GM23338 (cell line): ENCODE measurements around the gene SPARC. TPM values are rescaled to one million over a fixed set of nuclear protein-coding genes. Genes with fewer than 3 reads are reported as not detected.

Experiments used
- ATAC-seq: fragments of 200-7000 bp; cut with Tn5 transposase; 3 replicates; pipeline ENCODE4 v1.9.1; 2020
- DNase-seq: peaks from one replicate; pipeline ENCODE4 v3.0.0-alpha.2; 2015; ENCODE audit warnings: low spot score
- H2AFZ ChIP-seq: fragments of 200-600 bp; sonication (generic); 2 replicates; pipeline ENCODE4 v1.8.0; 2016; ENCODE audit warnings: antibody characterized with exemption, mild to moderate bottlenecking, moderate library complexity
- H3F3A ChIP-seq: fragments of 200-600 bp; sonication (generic); replicated peaks from 2 replicates; pipeline ENCODE4 v1.8.0; 2017; ENCODE audit warnings: antibody characterized with exemption, mixed run types, low read depth
- H3K27ac ChIP-seq: fragments of 200-600 bp; sonication (generic); 2 replicates; pipeline ENCODE4 v1.6.1; 2016; ENCODE audit warnings: low read depth
- H3K27me3 ChIP-seq: fragments of 200-600 bp; sonication (generic); 2 replicates; pipeline ENCODE4 v1.8.0; 2016; ENCODE audit warnings: mild to moderate bottlenecking, mixed run types, moderate library complexity; ENCODE audit not compliant: insufficient read depth
- H3K36me3 ChIP-seq: fragments of 200-600 bp; sonication (generic); 2 replicates; pipeline ENCODE4 v1.8.0; 2016; ENCODE audit warnings: mild to moderate bottlenecking; ENCODE audit not compliant: insufficient read depth
- H3K4me1 ChIP-seq: fragments of 200-600 bp; sonication (generic); 2 replicates; pipeline ENCODE4 v1.8.0; 2016; ENCODE audit warnings: mild to moderate bottlenecking, moderate library complexity; ENCODE audit not compliant: insufficient read depth
- H3K4me2 ChIP-seq: fragments of 200-600 bp; sonication (generic); 2 replicates; pipeline ENCODE4 v1.7.1; 2017; ENCODE audit warnings: mixed run types
- H3K4me3 ChIP-seq: fragments of 200-600 bp; sonication (generic); 2 replicates; pipeline ENCODE4 v1.6.1; 2016; ENCODE audit warnings: mixed run types
- H3K79me2 ChIP-seq: fragments of 200-600 bp; sonication (generic); replicated peaks from 2 replicates; pipeline ENCODE4 v1.8.0; 2017; ENCODE audit warnings: mild to moderate bottlenecking; ENCODE audit not compliant: insufficient read depth
- H3K9me2 ChIP-seq: fragments of 200-600 bp; sonication (generic); 2 replicates; pipeline ENCODE4 v1.8.0; 2017; ENCODE audit not compliant: insufficient read depth
- H4K20me1 ChIP-seq: fragments of 200-600 bp; sonication (generic); replicated peaks from 2 replicates; pipeline ENCODE4 v1.8.0; 2017; ENCODE audit warnings: mild to moderate bottlenecking; ENCODE audit not compliant: insufficient read depth
- H3K27ac Mint-ChIP-seq: 2 replicates; pipeline ENCODE4 v1.8.0; 2020; ENCODE audit warnings: inconsistent platforms, mild to moderate bottlenecking, moderate library complexity, mixed read lengths
- H3K27me3 Mint-ChIP-seq: 3 replicates; pipeline ENCODE4 v1.8.0; 2022; ENCODE audit warnings: low read depth, mild to moderate bottlenecking, moderate library complexity, mixed read lengths, inconsistent platforms; ENCODE audit not compliant: insufficient read depth, poor library complexity
- H3K36me3 Mint-ChIP-seq: 3 replicates; pipeline ENCODE4 v1.8.0; 2021; ENCODE audit warnings: low read depth, mild to moderate bottlenecking, inconsistent platforms, moderate library complexity, mixed read lengths
- H3K4me1 Mint-ChIP-seq: 3 replicates; pipeline ENCODE4 v1.8.0; 2020; ENCODE audit warnings: mild to moderate bottlenecking, inconsistent platforms, mixed read lengths
- H3K4me3 Mint-ChIP-seq: 3 replicates; pipeline ENCODE4 v1.8.0; 2021; ENCODE audit warnings: moderate library complexity, mild to moderate bottlenecking, inconsistent platforms, mixed read lengths
- H3K9me3 Mint-ChIP-seq: 3 replicates; pipeline ENCODE4 v1.8.0; 2020; ENCODE audit warnings: moderate library complexity, mild to moderate bottlenecking, inconsistent platforms, mixed read lengths
- CREB1 ChIP-seq: fragments of 250-450 bp; sonication (Bioruptor Pico); IDR thresholded peaks from 2 replicates; pipeline ENCODE4 v1.5.0; 2020; ENCODE audit warnings: low read depth, mild to moderate bottlenecking, moderate library complexity
- CTCF ChIP-seq, 2 experiments: fragments of 200-600 bp in 1 of 2; sonication (generic) in 1 of 2; conservative IDR thresholded peaks; 2 replicates each; pipeline versions ENCODE4 v1.5.1 to v1.6.1; 2016 to 2017; ENCODE audit warnings: antibody characterized with exemption in 2 of 2, low read depth in 2 of 2, mild to moderate bottlenecking in 2 of 2, moderate library complexity in 1 of 2
- ETS1 ChIP-seq: IDR thresholded peaks from 2 replicates; pipeline ENCODE4 v1.6.1; 2016; ENCODE audit warnings: antibody characterized with exemption
- EZH2 ChIP-seq: fragments of 200-600 bp; sonication (generic); IDR thresholded peaks from one replicate; pipeline ENCODE4 v1.8.0; 2017; ENCODE audit warnings: antibody characterized with exemption, mild to moderate bottlenecking, low read depth; ENCODE audit not compliant: unreplicated experiment
- EZH2phosphoT487 ChIP-seq: fragments of 200-600 bp; sonication (generic); IDR thresholded peaks from one replicate; pipeline ENCODE4 v1.8.1; 2018; ENCODE audit warnings: antibody characterized with exemption; ENCODE audit not compliant: unreplicated experiment
- JUNB ChIP-seq: IDR thresholded peaks from one replicate; pipeline ENCODE4 v1.6.1; 2016; ENCODE audit warnings: antibody characterized with exemption; ENCODE audit not compliant: unreplicated experiment
- NANOG ChIP-seq: IDR thresholded peaks from 2 replicates; pipeline ENCODE4 v1.6.1; 2016; ENCODE audit warnings: antibody characterized with exemption, borderline replicate concordance
- POLR2AphosphoS5 ChIP-seq: IDR thresholded peaks from 2 replicates; pipeline ENCODE4 v1.6.1; 2016; ENCODE audit warnings: antibody characterized with exemption, low read depth
- REST ChIP-seq: IDR thresholded peaks from one replicate; pipeline ENCODE4 v1.6.1; 2018; ENCODE audit warnings: antibody characterized with exemption; ENCODE audit not compliant: unreplicated experiment
- STAT1 ChIP-seq: IDR thresholded peaks from one replicate; pipeline ENCODE4 v1.6.1; 2016; ENCODE audit warnings: antibody characterized with exemption; ENCODE audit not compliant: unreplicated experiment
- ZNF114 ChIP-seq: fragments of 250-450 bp; sonication (Bioruptor Pico); IDR thresholded peaks from 2 replicates; pipeline ENCODE4 v1.5.0; 2020; ENCODE audit warnings: mild to moderate bottlenecking, moderate library complexity
- ZNF331 ChIP-seq: fragments of 250-450 bp; sonication (Bioruptor Pico); IDR thresholded peaks from 2 replicates; pipeline ENCODE4 v1.5.0; 2020; ENCODE audit warnings: low read depth, mild to moderate bottlenecking, moderate library complexity
- ZNF462 ChIP-seq: fragments of 250-450 bp; sonication (Bioruptor Pico); IDR thresholded peaks from 2 replicates; pipeline ENCODE4 v1.5.0; 2020; ENCODE audit warnings: mild to moderate bottlenecking, moderate library complexity
- polyA plus RNA-seq: library from polyadenylated mRNA; unstranded; fragments of >200 nt; fragmentation: Nextera tagmentation; extraction: Ambion mirVana; gene quantifications from 2 replicates; pipeline ENCODE4 v1.2.1, GENCODE V29; 2016
- total RNA-seq: library from RNA; depleted of rRNA; stranded (reverse); fragments of >200 nt; shearing (Covaris generic); gene quantifications from 2 replicates; pipeline ENCODE4 v1.2.3, GENCODE V29; 2014

SPARC gene
- total and polyA plus RNA-seq, 2 experiments from 2014 or later, result 218 to 225 TPM

GRCh38 chr5:151662805-151663204 is 23.9 kb downstream of the SPARC start:
- no peaks in the 10 kb centered on the region for H3K79me2 ChIP-seq
- no peaks in the 10 kb centered on the region for H4K20me1 ChIP-seq
- no peaks in the 10 kb centered on the region for H3K9me3 Mint-ChIP-seq
- no peak overlapping the region for H3K4me2 ChIP-seq
- no peak for TF ChIP-seq REST
- TF ChIP-seq ZNF114 (CRISPR knock-in tag), result no peak
- TF ChIP-seq POLR2AphosphoS5, result no peak
- no peak for TF ChIP-seq CTCF (conservative IDR thresholded peaks at IDR 0.05; ENCODE audit: low read depth in 2 of 2)
- no peak for TF ChIP-seq ZNF331
- TF ChIP-seq EZH2, result no peak
- TF ChIP-seq ZNF462 (CRISPR knock-in tag), result no peak
- no peak for TF ChIP-seq CREB1 (CRISPR knock-in tag)
- no peak for TF ChIP-seq JUNB
- no peak for TF ChIP-seq STAT1
- no peak for TF ChIP-seq EZH2phosphoT487
- no peak for TF ChIP-seq ETS1
- TF ChIP-seq NANOG, result no peak
- H3K4me3 Mint-ChIP-seq, result no peak overlapping the region
- H3K4me1 Mint-ChIP-seq, result peaks cover 11% of the 10 kb centered on the region
- no peaks in the 10 kb centered on the region for H3K9me2 ChIP-seq
- peaks cover 50% of the 10 kb centered on the region for H3K36me3 Mint-ChIP-seq
- DNase-seq, result no peak
- no peak for ATAC-seq
- H3K27ac ChIP-seq, result no peak overlapping the region
- H3K36me3 ChIP-seq, result 0 out of 2 replicates have a peak, but pooled peaks cover 16% of the 10 kb centered on the region
- no peak overlapping the region for H3K27ac Mint-ChIP-seq
- no peaks in the 10 kb centered on the region for H3F3A ChIP-seq
- H3K4me1 ChIP-seq, result no peaks in the 10 kb centered on the region
- H3K27me3 ChIP-seq, result no peaks in the 10 kb centered on the region
- H2AFZ ChIP-seq, result no peak overlapping the region
- no peak overlapping the region for H3K4me3 ChIP-seq
- peaks cover 8% of the 10 kb centered on the region for H3K27me3 Mint-ChIP-seq
